ENCODE results near the gene ERCC1.
"Not testable (repeated sequence)": the region's sequence is repeated elsewhere in the genome, so short reads cannot be mapped to it uniquely, and the experiment has no call there.

ERCC1 gene

GRCh38 chr19:45418802-45419201 lies 4.9 kb downstream of the ERCC1 start:
- TF ChIP-seq CTCF (conservative IDR thresholded peaks at IDR 0.05) = no peak
- no peak overlapping the region for H3K27ac ChIP-seq

- no peak for TF ChIP-seq CTCF (conservative IDR thresholded peaks at IDR 0.05)
- no peak overlapping the region for H3K27ac ChIP-seq
Measured at GRCh38 chr19:45417151-45417550, 6.6 kb downstream of the ERCC1 start.

- H3K27ac ChIP-seq = no peak overlapping the region
- TF ChIP-seq CTCF (conservative IDR thresholded peaks at IDR 0.05) = no peak
Measured at GRCh38 chr19:45414468-45414867, 9.2 kb downstream of the ERCC1 start.

GRCh38 chr19:45413497-45413896 lies 10.2 kb downstream of the ERCC1 start:
- no peak overlapping the region for H3K27ac ChIP-seq
- TF ChIP-seq CTCF (conservative IDR thresholded peaks at IDR 0.05) = no peak

- H3K27ac ChIP-seq = not testable (repeated sequence)
Measured at GRCh38 chr19:45410330-45410729, 13.4 kb downstream of the ERCC1 start.

- no peak overlapping the region for H3K27ac ChIP-seq
- TF ChIP-seq CTCF (conservative IDR thresholded peaks at IDR 0.05) = no peak
Measured at GRCh38 chr19:45409557-45409920, 14.2 kb downstream of the ERCC1 start.

GRCh38 chr19:45408830-45409556 lies 14.7 kb downstream of the ERCC1 start:
- TF ChIP-seq CTCF (conservative IDR thresholded peaks at IDR 0.05) = no peak
- H3K27ac ChIP-seq = no peak overlapping the region

GRCh38 chr19:45408121-45408520 lies 15.6 kb downstream of the ERCC1 start:
- TF ChIP-seq CTCF (conservative IDR thresholded peaks at IDR 0.05) = no peak

GRCh38 chr19:45407585-45407984 lies 16.1 kb downstream of the ERCC1 start:
- peak overlapping the region; percentile 99; the same call in 1 of the 2 replicates for H3K27ac ChIP-seq

More at GRCh38 chr19:45408121-45408520, 15.6 kb downstream of the ERCC1 start:
- no peak overlapping the region for H3K27ac ChIP-seq
